GM11168 (cell line): ENCODE results near the gene MAN1C1.

Source experiments
- in situ Hi-C: fragments of 300-500 bp; cut with MboI; formaldehyde crosslinking; loops from one replicate; pipeline ENCODE4 v1.12.0; 2022; ENCODE audit warnings: low sequenced_read_pairs; ENCODE audit not compliant: unreplicated experiment

The MAN1C1 gene

GRCh38 chr1:25817840-25818501 lies 201.4 kb downstream of the MAN1C1 start:
- in situ Hi-C loops, result loop anchor here (10.0 to 25.0 kb wide), 3 partner anchors 293 to 581 kb away; partner anchors contain the start of genes RHCE, RSRP1 and SYF2

GRCh38 chr1:25818569-25818968 lies 202.0 kb downstream of the MAN1C1 start:
- in situ Hi-C loops, result loop anchor here (10.0 to 25.0 kb wide), 3 partner anchors 294 to 581 kb away; partner anchors contain the start of genes RHCE, RSRP1 and SYF2

GRCh38 chr1:25819491-25820246 lies 203.1 kb downstream of the MAN1C1 start, which contains the start of gene MTFR1L:
Gene MTFR1L (plus strand): TSS chr1:25819954. CDS start chr1:25823105, 3,151 bp downstream.
- in situ Hi-C loops, result loop anchor here (10.0 to 25.0 kb wide), 3 partner anchors 295 to 582 kb away; partner anchors contain the start of genes RHCE, RSRP1 and SYF2

- in situ Hi-C loops, result loop anchor here (25.0 kb wide), 2 partner anchors 408 to 583 kb away; partner anchors contain the start of genes RHCE, RSRP1 and SYF2
Observed at GRCh38 chr1:25820247-25821111, 203.9 kb downstream of the MAN1C1 start.

- in situ Hi-C loops, result loop anchor here (25.0 kb wide), 2 partner anchors 409 to 584 kb away; partner anchors contain the start of genes RHCE, RSRP1 and SYF2
Observed at GRCh38 chr1:25821112-25821476, 204.5 kb downstream of the MAN1C1 start.

- in situ Hi-C loops, result loop anchor here (25.0 kb wide), 2 partner anchors 409 to 584 kb away; partner anchors contain the start of genes RHCE, RSRP1 and SYF2
Observed at GRCh38 chr1:25821630-25822091, 205.1 kb downstream of the MAN1C1 start.

- in situ Hi-C loops, result no loop called here
Observed at GRCh38 chr1:25825605-25826004, 209.0 kb downstream of the MAN1C1 start.

GRCh38 chr1:25826571-25826970 lies 210.0 kb downstream of the MAN1C1 start:
- in situ Hi-C loops, result no loop called here

- in situ Hi-C loops, result no loop called here
Observed at GRCh38 chr1:25828491-25828890, 211.9 kb downstream of the MAN1C1 start.

- in situ Hi-C loops, result no loop called here
Observed at GRCh38 chr1:25829046-25829445, 212.5 kb downstream of the MAN1C1 start.

- in situ Hi-C loops, result no loop called here
Observed at GRCh38 chr1:25831569-25832196, 215.1 kb downstream of the MAN1C1 start.

GRCh38 chr1:25832336-25833037 lies 215.9 kb downstream of the MAN1C1 start:
- in situ Hi-C loops, result no loop called here

GRCh38 chr1:25833158-25833557 lies 216.6 kb downstream of the MAN1C1 start:
- in situ Hi-C loops, result no loop called here
